Endometrial microvascular endothelial cells (primary cell): ENCODE measurements around the gene PPP1R37. TPM values are rescaled to one million over a fixed set of nuclear protein-coding genes. Genes with fewer than 3 reads are reported as not detected.

Source experiments
- in situ Hi-C: cut with HindIII; loops from 2 replicates; pipeline ENCODE4 v1.10.0; 2017; ENCODE audit warnings: low sequenced_read_pairs, low pct_unique_long_range_greater_than_20kb; ENCODE audit errors: inconsistent ontology term
- total RNA-seq: library from RNA; depleted of rRNA; stranded (reverse); fragments of >200 nt; gene quantifications from one replicate; pipeline ENCODE4 v1.2.3, GENCODE V29; 2015; ENCODE audit errors: inconsistent ontology term

Gene PPP1R37
- total RNA-seq, 1 donor from 2014 or later: 28.2 TPM

DNA sequence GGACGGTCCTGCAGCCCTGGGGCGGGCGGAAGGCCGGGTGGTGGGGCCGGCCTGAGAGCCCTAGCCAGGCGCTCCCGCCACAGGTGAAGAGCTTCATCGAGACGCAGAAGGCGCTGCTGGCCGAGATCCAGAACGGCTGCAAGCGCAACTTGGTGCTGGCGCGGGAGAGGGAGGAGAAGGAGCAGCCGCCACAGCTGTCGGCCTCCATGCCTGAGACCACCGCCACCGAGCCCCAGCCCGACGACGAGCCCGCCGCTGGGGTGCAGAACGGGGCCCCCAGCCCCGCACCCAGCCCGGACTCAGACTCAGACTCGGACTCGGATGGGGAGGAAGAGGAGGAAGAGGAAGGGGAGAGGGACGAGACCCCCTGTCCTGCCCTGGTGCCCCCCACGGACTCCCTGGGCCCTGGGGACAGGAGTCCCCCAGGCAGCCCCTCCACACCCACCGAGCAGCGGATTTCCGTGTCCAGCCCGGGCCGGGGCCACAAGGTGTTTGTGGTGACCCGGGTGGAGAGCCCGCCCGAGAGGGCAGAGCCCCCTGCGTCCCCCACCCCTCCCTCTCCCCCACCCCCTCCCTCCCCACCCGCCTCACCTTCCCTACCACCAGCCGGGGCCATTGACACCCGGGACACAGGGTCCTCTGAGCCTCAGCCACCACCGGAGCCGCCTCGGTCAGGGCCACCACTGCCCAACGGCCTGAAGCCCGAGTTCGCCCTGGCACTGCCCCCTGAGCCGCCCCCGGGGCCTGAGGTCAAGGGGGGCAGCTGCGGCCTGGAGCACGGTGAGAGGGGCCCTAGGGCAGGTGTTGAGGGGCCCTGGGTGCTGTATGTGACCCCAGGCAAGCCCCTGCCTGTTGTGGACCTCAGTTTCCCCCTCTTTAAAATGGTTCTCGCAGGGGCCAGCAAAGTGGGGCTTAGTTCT is 52.6 kb downstream of the PPP1R37 start:
- in situ Hi-C loops: no loop called here

DNA sequence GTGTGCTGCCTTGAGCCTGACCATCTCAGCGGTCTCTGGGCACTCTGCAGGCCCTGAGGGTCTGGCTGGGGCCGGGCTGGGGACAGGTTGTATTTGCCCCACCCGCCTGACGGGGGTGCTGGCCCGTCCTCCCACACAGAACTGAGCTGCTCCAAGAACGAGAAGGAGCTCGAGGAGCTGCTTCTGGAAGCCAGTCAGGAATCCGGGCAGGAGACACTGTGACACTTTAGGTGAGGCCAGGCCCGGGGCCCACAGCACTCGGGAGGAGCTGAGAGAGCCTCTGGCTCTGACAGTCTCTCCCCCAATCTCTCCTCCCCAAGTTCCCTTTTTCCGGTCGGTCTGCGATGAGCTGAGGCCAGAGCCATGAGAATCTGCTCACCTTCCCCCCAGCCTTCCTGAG is 53.3 kb downstream of the PPP1R37 start:
- in situ Hi-C loops: no loop called here

DNA sequence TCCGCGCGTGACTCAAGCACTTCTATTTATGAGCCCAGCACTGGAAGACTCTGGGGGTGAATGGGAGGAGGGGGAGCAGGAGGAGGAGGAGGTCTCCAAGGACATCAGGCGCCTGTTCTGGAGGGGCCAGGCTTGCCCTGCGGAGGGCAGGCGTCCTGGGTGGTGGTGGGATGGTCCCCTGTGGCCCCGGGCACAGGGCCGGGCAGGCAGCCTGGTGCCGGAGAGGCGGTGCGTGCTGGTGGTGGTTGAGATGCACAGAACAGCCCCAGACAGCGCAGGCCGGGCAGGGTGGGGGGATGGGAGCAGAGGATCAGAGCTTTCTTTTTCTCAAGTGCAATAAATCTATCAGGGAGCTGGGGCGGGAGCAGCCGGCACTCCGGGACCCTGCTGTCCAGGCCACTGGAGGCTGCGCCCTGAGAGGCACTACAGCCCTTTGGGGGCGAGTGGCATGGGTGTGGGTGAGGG is 53.8 kb downstream of the PPP1R37 start:
- in situ Hi-C loops: no loop called here

DNA sequence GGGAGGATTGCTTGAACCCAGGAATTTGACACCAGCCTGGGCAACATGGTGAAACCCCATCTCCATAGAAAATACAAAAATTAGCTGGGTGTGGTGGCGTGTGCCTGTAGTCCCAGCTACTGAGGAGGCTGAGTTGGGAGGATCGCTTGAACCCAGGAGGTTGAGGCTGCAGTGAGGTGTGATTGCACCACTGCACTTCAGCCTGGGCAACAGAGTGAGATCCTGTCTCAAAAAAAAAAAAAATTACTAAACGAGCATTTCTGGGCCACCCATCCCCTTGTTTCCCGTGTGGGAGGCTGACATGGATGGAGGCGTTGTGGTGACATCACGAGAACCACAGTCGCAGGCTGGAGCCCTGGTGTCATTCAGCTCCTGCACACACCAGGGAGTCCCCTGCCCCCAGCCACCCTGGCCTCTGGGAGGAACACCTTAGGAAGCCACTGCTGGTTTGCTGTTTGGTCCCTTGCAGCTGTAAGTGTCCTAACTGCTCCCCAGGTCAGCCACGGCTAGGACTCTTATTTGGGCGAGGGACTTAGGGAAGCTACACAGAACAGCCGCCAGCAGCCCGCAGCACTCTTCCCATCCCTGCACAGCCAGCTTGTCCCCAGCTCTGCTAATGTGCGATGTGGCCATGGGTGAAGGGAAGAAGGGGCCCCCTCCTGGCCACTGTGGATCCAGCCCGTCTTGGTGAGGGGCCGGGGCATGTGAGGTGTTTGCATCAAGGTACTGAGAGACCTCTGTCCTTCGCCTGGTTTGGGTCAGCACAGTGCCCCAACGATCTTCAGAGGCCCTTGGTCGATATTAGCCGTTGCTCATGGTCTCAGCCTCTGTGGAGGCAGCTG is 55.1 kb downstream of the PPP1R37 start:
- in situ Hi-C loops: no loop called here

DNA sequence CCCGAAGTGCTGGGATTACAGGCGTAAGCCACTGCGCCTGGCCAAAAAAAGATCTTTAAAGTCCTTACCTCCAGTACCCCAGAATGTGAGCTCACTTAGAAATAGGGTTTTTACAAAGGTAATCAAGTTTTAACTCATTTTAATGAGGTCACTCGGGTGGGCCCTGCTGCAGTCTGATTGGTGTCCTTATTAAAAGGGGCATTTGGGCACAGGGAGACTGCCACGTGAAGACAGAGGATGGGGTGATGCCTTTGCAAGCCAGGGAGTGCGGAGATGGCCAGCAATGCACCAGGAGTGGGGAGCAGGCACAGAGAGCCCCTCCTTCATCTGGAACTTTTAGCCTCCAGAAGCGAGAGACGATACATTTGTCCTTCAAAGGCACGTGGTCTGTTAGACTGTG is 56.1 kb downstream of the PPP1R37 start:
- in situ Hi-C loops: no loop called here

DNA sequence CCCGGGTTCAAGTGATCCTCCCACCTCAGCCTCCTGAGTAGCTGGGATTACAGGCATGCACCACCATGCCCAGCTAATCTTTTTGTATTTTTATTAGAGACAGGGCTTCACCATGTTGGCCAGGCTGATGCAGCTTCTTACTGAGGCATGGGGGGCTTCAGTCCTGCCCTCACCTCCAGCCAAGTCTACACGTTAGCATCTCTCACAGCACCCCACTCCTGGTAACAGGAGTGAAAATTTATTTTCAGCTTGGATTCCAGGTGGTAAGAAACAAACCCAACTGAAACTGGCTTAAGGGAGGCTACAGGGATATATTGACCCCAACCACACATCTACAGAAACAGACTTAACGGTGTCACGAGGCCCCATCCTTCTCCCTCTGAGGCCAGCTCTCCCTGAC is 57.2 kb downstream of the PPP1R37 start:
- in situ Hi-C loops: no loop called here

DNA sequence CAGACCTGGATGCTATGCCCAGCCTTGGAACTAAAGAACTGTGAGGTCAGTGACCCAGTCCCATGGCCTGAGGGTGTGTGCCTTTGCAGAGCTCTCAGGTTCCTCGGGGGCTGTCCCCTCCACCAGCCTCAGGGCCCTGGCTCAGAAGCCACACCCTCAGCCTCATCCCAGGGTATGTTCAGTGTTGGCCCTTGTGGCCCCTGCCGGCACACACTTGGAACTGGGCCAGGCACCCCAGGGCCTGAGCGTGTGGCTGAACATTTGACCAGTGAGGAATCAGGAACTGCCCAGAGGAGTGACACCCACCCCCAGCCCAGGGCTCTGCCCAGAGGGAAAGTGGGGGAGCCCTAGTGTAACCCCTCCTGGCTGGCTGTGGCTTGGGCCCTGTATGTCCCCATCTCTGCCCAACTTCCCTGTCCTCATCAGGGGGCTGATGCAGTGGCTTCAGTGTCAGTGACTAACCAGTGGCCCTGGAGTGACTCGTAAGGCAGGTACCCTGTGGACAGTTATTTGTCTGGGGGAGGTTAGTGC is 57.8 kb downstream of the PPP1R37 start:
- in situ Hi-C loops: no loop called here

DNA sequence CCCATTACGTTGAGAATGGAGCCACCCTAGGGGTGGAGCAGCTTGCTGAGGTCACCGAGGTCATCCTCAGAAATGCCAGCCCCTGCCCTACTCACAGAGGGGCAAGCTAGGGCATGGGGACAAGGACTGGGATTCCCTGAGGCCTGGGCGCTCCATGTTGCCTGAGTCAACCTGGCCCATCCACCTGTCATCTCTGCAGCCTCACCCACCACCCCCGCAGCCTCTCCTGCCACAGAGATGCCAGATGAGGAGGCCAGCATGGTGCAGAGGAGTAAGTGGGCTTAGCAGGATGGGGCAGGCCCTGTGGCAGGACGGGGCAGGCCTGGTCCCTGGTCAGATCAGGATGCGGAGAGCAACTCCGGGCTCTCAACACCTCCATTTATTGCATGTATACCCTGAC is 58.3 kb downstream of the PPP1R37 start:
- in situ Hi-C loops: no loop called here

DNA sequence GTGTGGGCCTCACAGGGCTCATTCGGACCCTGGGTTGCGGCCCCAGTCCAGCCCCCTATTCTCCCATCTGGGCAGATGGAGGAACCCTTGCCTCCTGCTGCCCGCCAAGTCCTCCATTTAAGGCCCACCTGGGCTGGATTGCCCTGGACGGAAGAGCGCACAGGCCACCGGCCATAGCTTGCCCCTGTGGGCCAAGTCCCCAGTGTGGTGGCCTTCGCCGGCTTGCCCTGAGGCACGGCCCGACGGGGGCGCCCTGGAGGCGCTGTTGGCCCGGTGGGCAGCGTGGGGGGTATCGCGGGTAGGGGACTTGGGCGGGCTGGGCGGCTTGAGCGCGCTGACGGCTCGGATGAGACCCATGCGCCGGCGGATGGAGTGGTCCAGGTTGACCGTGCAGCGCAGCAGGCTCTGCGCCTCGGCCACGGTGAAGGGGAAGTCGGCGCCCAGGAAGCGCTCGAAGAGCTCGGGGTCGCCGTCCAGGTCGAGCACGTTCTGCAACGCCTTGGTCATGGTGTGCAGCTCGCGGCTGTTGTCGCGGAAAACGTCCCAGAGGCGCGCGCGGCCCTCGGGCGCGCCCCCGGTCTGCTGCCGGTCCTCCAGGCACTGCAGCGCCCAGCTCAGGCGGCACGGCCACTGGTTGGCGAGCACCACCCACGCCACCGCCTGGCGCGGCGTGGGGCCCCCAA is 59.0 kb downstream of the PPP1R37 start:
- in situ Hi-C loops: no loop called here

DNA sequence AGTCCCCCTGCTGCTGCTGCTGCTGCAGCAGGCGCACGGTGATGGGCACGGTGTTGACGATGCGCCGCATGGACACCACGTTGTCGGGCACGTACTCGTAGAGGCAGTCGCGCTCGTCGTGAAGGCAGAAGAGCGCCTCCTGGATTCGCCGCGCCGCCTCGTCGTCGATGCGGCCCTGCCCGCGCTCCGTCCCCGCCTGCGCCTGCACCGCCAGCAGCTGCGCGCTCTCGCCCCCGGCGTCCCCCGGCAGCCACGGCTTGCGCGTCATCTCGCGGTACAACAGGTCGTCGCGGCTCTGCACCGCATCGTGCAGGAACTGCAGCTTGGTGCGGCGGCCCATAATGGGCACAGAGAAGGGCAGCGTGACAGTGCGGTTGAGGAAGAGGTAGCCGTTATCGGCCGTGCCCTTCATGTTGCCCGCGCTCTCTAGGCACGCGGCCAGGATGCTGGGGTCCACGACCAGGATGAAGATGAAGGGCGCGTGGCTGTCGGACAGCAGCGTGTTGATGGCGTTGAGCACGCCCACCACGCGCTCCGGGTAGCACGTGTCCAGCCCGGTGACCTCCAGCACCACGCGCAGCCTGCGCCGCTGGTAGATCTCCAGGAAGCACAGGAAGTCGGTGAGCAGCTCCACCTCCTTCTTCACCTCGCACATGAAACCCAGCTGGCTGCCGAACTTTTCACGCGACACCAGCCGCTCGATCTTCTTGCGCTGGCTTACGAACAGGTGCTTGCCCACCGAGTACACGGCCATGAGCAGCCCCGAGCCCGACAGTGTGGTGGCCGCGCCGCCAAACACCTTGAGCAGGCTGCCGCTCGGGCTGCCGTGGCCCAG is 59.7 kb downstream of the PPP1R37 start:
- in situ Hi-C loops: no loop called here

DNA sequence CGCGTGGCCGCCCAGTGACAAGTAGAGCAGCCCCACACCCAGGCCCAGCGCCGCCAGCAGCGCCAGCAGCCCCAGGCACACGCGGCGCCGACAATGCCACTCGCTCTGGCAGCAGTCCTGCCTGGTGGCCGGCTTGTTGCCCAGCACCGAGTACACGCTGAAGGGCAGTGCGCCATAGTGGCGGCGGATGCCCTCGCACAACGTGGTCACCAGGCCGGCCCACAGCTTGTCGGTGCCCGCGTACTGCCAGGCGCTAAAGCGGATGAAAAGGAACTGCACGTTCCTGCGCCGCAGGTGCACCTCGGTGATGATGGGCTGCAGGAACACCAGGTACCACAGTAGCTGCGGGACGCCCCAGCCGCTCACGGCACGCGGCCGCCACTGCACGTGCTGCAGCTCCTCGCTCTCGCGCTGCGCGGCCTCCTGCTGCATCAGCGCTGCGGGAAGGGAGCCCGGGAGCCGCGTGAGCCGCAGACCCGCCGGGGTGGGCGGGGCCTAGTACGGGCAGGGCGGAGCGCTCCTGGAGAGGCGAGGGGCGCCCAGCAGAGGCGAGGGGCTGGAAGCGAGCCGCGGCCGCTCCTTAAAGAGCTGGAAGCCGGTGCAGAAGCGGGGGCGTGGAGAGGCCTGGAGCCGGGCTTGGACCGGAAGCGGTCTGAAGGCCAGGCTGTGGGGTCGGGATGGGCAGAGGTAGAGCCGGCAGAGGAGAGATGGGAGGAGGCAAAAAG is 60.5 kb downstream of the PPP1R37 start:
- in situ Hi-C loops: no loop called here

DNA sequence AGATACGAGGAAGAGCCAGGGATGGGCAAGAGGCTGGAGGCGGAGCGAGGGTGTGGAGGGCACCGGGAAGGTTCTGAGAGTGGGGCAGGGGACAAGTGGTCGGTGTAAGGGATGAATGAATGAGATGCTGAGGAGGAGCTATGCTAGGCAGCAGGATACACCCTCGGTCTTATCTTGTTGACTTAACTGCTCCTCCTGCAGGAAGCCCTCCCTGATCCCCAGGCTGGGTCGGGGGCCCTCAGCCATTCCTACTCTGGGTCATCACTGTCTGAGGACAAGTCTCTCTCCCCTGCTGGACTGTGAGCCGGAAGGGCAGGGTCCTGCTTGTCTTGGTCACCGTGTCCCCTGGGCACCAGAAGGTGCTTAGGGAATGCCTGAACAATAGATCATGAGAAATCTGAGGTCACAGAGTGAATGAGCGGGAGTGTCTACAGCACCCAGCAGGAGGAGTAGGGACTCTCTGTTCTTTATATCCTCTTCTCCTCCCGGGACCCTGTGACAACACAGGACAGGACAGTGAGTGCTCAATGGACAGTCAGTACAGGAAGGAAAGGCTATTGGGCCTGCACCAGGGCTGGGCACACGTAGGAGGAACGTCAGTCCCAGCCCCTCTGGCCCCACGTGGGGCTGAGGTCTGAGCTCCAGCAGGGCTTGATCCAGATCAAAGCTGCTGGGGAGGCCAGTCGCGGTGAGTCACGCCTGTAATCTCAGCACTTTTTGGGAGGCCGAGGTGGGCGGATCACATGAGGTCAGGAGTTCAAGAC is 61.3 kb downstream of the PPP1R37 start:
- in situ Hi-C loops: no loop called here

DNA sequence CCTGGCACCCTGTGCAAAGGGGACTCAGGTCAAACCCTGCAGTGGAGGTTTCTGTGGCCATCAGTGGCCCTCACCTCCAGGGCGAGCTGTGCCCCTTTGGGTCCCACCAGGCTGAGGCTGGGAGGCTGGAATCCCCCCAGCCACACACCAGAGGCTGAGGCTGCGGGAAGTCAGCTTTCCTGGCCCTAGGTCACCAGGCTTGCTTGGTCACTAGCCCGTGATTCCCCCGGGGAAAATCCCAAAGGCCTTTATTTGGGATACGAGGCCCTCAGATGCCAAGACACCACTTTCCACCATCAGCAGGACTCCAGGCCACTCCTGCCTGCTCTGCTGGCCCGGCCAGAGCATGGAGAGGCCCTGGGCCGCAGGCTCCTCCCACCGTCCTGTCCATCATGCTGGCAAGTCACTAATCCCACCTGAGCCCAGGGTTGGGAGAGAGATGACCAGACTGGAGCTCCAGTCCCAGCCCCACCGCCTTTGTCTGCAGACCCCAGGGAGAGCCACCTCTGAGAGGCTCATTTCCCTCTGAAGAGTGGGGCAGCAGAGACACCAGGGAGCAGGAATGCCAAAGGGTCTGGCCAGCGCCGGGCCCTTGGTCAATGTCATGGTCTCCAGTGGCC is 63.1 kb downstream of the PPP1R37 start:
- in situ Hi-C loops: no loop called here

- in situ Hi-C loops: no loop called here
Measured at GRCh38 chr19:45156751-45157150, 63.8 kb downstream of the PPP1R37 start.

GRCh38 chr19:45158503-45159209 is 65.7 kb downstream of the PPP1R37 start:
- in situ Hi-C loops: no loop called here
